Suprapubic skin (tissue), 4 donors: ENCODE results near the gene LRRC26. TPM values are rescaled to one million over a fixed set of nuclear protein-coding genes. Genes with fewer than 3 reads are reported as not detected.

ENCODE experiments used
- DNase-seq, 2 donors: peaks; one replicate each; pipeline ENCODE4 v3.0.0-alpha.2; 2019; ENCODE audit warnings: low spot score in 2 of 2
- H3K27ac ChIP-seq: fragments of 200-600 bp; sonication (generic); one replicate; pipeline ENCODE4 v1.5.1; 2019
- H3K27me3 ChIP-seq: fragments of 200-600 bp; sonication (generic); one replicate; pipeline ENCODE4 v1.5.1; 2019
- H3K36me3 ChIP-seq: fragments of 200-600 bp; sonication (generic); one replicate; pipeline ENCODE4 v1.5.1; 2019
- H3K4me1 ChIP-seq: fragments of 200-600 bp; sonication (generic); one replicate; pipeline ENCODE4 v1.5.1; 2019
- H3K4me3 ChIP-seq: fragments of 200-600 bp; sonication (generic); one replicate; pipeline ENCODE4 v1.5.1; 2019; ENCODE audit warnings: mild to moderate bottlenecking
- H3K9me3 ChIP-seq: fragments of 200-600 bp; sonication (generic); one replicate; pipeline ENCODE4 v1.5.1; 2019
- CTCF ChIP-seq, 2 donors: fragments of 200-600 bp in 1 of 2; fragments of 450-650 bp in 1 of 2; sonication (generic) in 1 of 2; IDR thresholded peaks; one replicate each; pipeline ENCODE4 v1.5.1; 2016 to 2019; ENCODE audit warnings: antibody characterized with exemption in 2 of 2, mild to moderate bottlenecking in 1 of 2, moderate library complexity in 1 of 2
- EP300 ChIP-seq: sonication (generic); formaldehyde crosslinking; IDR thresholded peaks from one replicate; pipeline ENCODE4 v1.6.1; 2017; ENCODE audit warnings: antibody characterized with exemption
- POLR2A ChIP-seq, 2 donors: fragments of 450-650 bp; IDR thresholded peaks; one replicate each; pipeline ENCODE4 v1.6.1; 2017; ENCODE audit warnings: antibody characterized with exemption in 2 of 2, mild to moderate bottlenecking in 2 of 2, moderate library complexity in 2 of 2
- POLR2AphosphoS5 ChIP-seq, 3 donors: sonication (generic); formaldehyde crosslinking; IDR thresholded peaks; one replicate each; pipeline ENCODE4 v1.6.1; 2017; ENCODE audit warnings: antibody characterized with exemption in 3 of 3
- WGBS: methylation state at CpG from one replicate; pipeline ENCODE4 v1.1.5; 2018; 5-methylcytosine and 5-hydroxymethylcytosine counted together
- total RNA-seq, 4 donors: library from RNA; depleted of rRNA; stranded (reverse); fragments of >200 nt; gene quantifications; one replicate each; pipeline ENCODE4 v1.1.0, GENCODE V29; 2016

LRRC26 gene
- total RNA-seq, 4 donors from 2014 or later: 5.4 to 37.2 (median 7.9) TPM

GRCh38 chr9:137175345-137175961 lies 5.6 kb upstream of the LRRC26 start:
- WGBS: 18% methylated on average over 3 of the region's 33 CpGs
- Histone ChIP-seq H3K4me3 (no peak overlapping the region), H3K4me1 (peaks cover 33% of the 10 kb centered on the region), H3K36me3 (peaks cover 33% of the 10 kb centered on the region), H3K9me3 (no peaks in the 10 kb centered on the region), H3K27ac (peak overlapping the region; percentile 58), H3K27me3 (peaks cover 26% of the 10 kb centered on the region)
- TF ChIP-seq POLR2A (IDR thresholded peaks at IDR 0.05) (no peak), CTCF (IDR thresholded peaks at IDR 0.05) (no peak), POLR2AphosphoS5 (IDR thresholded peaks at IDR 0.05) (no peak), EP300 (no peak)
- DNase-seq: no peak

- H3K27me3 ChIP-seq: peaks cover 33% of the 10 kb centered on the region
- peaks cover 36% of the 10 kb centered on the region for H3K4me1 ChIP-seq
- H3K27ac ChIP-seq: peak overlapping the region; percentile 66
Observed at GRCh38 chr9:137174722-137175293, 5.0 kb upstream of the LRRC26 start.

GRCh38 chr9:137173796-137174664 lies 4.2 kb upstream of the LRRC26 start:
- Histone ChIP-seq H3K9me3 (no peaks in the 10 kb centered on the region), H3K4me3 (no peak overlapping the region), H3K4me1 (peaks cover 44% of the 10 kb centered on the region), H3K27ac (peak overlapping the region; percentile 66), H3K36me3 (peaks cover 19% of the 10 kb centered on the region), H3K27me3 (peaks cover 40% of the 10 kb centered on the region)
- TF ChIP-seq POLR2AphosphoS5 (IDR thresholded peaks at IDR 0.05) (no peak), POLR2A (IDR thresholded peaks at IDR 0.05) (no peak), CTCF (IDR thresholded peaks at IDR 0.05) (no peak), EP300 (no peak)
- DNase-seq: no peak
- 74% methylated on average over 26 of the region's 45 CpGs for WGBS

More at GRCh38 chr9:137174722-137175293, 5.0 kb upstream of the LRRC26 start:
- Histone ChIP-seq H3K9me3 (no peaks in the 10 kb centered on the region), H3K4me3 (no peak overlapping the region), H3K36me3 (peaks cover 26% of the 10 kb centered on the region)
- DNase-seq: no peak
- TF ChIP-seq CTCF (IDR thresholded peaks at IDR 0.05): no peak
- no peak for TF ChIP-seq POLR2A (IDR thresholded peaks at IDR 0.05)
- TF ChIP-seq POLR2AphosphoS5 (IDR thresholded peaks at IDR 0.05): no peak
- TF ChIP-seq EP300: no peak
- no CpG with 5 or more reads among the region's 34 CpGs for WGBS

- Histone ChIP-seq H3K4me1 (peaks cover 53% of the 10 kb centered on the region), H3K4me3 (no peak overlapping the region), H3K9me3 (no peaks in the 10 kb centered on the region), H3K36me3 (peaks cover 10% of the 10 kb centered on the region), H3K27me3 (peaks cover 49% of the 10 kb centered on the region), H3K27ac (peak overlapping the region; percentile 79)
- WGBS: 44% methylated on average over 17 of the region's 21 CpGs
- no peak for DNase-seq
- TF ChIP-seq EP300 (no peak), POLR2A (IDR thresholded peaks at IDR 0.05) (no peak), POLR2AphosphoS5 (IDR thresholded peaks at IDR 0.05) (no peak), CTCF (IDR thresholded peaks at IDR 0.05) (no peak)
Observed at GRCh38 chr9:137172901-137173795, 3.3 kb upstream of the LRRC26 start.
